Stimulated activated CD4-positive, alpha-beta T cell treated with anti-CD3 and anti-CD28 coated beads, TNF-alpha, amount 100 ng/mL, for 48 hours (primary cell): ENCODE measurements around the gene NCKAP5L.
"Not testable (repeated sequence)": the region's sequence is repeated elsewhere in the genome, so short reads cannot be mapped to it uniquely, and the experiment has no call there.

Source experiments
- DNase-seq, 3 donors: peaks; one replicate each; pipeline ENCODE4 v3.0.0-alpha.2; 2020; ENCODE audit warnings: low read depth in 3 of 3

The NCKAP5L gene, protein sequence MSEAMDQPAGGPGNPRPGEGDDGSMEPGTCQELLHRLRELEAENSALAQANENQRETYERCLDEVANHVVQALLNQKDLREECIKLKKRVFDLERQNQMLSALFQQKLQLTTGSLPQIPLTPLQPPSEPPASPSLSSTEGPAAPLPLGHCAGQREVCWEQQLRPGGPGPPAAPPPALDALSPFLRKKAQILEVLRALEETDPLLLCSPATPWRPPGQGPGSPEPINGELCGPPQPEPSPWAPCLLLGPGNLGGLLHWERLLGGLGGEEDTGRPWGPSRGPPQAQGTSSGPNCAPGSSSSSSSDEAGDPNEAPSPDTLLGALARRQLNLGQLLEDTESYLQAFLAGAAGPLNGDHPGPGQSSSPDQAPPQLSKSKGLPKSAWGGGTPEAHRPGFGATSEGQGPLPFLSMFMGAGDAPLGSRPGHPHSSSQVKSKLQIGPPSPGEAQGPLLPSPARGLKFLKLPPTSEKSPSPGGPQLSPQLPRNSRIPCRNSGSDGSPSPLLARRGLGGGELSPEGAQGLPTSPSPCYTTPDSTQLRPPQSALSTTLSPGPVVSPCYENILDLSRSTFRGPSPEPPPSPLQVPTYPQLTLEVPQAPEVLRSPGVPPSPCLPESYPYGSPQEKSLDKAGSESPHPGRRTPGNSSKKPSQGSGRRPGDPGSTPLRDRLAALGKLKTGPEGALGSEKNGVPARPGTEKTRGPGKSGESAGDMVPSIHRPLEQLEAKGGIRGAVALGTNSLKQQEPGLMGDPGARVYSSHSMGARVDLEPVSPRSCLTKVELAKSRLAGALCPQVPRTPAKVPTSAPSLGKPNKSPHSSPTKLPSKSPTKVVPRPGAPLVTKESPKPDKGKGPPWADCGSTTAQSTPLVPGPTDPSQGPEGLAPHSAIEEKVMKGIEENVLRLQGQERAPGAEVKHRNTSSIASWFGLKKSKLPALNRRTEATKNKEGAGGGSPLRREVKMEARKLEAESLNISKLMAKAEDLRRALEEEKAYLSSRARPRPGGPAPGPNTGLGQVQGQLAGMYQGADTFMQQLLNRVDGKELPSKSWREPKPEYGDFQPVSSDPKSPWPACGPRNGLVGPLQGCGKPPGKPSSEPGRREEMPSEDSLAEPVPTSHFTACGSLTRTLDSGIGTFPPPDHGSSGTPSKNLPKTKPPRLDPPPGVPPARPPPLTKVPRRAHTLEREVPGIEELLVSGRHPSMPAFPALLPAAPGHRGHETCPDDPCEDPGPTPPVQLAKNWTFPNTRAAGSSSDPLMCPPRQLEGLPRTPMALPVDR (N-terminal part only)

DNA sequence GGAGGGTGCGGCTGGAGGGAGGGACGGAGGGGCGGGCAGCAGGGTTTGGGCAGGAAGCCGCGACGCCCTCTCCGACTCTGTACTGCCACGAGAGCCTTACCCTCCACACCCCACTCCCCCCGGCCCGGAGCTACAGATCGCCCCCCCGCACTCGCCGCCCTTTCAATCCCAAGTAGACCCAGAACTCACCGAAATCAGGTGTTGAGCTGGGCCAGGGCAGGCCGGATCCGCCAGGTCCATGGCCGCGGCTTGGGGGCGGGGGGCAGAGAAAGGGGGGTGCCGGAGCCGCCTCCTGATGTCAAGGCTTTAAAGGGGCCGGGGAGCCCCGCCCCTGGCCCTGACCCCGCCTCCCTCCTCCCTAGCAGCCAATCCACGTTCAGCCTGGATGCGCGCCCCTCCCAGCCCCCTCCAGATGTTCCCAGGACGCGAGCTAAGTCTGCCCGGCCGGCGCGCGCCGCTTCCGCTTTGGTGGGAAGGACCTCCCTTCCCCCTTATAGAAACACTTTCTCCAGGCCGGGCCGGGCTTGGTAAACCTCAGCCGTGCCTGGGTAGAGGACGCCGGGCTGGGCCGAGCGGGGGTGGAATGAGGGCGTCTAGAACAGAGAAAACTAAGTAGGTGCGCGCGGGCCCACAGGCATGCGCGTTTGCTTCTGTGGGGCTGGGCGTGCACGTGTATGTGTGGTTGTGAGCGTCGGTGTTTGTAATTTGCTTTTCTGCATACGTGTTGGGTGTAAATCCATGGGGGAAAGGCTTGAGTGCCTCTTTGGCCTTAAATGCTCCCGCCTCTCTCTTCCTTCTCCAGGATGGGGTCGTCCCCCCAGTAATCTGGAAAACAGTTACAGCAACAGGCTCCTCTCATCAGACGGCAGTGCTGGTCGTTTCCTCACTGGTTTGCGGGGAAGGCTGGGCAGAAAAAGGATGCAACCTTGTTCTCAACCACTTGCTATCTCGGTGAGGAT lies at the start of gene NCKAP5L:
NCKAP5L (minus strand) TSS at position 281 of the 959 bp plus-strand sequence. CDS start 24,369 bp downstream, outside the sequence.
- peak; percentile 86 to 92 (median 89) for DNase-seq

DNA sequence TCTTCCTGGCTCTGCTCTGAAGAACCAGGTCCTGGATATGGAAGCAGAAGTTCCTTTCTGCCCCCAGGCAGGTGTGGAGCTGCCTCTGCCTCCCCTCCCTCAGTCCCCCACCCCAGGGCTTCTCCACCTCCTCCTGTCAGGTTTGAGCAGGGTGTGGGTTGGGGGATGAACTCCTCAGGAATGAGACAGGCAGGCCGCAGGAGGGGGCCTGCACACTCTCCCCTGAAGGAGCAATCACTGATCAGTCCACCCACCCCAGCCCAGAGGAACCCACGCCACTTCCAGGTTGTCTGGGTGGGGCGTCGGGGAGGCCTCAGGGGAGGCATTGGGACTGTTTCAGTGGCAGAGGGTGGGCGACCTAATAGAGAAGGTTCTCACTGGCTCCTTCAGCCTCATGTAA lies 48.9 kb upstream of the NCKAP5L start:
- no peak for DNase-seq

DNA sequence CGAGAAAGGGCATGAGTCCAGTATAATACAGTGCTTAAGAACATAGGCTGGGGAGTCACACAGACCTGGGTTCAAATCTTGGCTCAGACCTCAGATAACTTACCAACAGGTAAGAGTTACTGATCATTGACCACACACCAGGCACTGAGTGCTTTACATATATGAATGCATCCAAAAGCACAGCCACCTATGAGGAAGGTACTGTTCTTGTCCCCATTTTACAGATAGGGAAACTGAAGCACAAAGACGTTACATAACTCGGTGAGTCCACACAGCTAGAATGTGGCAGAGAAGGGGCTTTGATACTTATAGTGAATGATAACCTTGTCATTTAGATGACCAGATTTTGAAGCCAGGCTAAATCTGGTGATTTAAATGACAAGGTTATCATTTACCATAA lies 47.9 kb upstream of the NCKAP5L start:
- no peak for DNase-seq

DNA sequence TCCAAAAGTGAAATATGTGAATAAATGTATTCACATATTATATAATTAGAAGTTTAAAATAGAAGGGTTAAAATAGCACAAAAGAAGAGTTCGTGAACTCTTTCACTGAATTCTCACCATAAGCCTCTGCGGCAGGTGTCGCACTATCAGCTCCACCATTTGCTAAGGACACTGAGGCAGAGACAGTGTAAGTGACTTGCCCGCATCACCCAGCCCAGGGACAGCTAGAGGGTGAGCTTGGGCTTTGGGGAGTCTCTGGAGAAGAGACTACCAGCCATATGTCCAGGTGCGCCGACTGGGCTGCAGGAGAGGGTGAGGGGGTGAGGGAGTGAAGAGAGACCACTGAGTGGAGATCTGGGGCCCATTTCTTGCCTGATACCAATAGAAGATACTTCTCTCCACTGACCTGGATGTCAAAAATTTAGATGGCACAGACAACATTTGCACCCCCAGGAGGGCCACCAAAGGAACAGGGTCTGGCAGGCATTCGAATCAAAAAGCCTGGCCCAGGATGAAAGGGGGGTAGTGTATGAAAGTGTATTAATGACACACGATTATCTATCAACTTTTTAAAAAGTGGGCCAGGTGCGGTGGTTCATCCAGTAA lies 47.0 kb upstream of the NCKAP5L start:
- DNase-seq: no peak

DNA sequence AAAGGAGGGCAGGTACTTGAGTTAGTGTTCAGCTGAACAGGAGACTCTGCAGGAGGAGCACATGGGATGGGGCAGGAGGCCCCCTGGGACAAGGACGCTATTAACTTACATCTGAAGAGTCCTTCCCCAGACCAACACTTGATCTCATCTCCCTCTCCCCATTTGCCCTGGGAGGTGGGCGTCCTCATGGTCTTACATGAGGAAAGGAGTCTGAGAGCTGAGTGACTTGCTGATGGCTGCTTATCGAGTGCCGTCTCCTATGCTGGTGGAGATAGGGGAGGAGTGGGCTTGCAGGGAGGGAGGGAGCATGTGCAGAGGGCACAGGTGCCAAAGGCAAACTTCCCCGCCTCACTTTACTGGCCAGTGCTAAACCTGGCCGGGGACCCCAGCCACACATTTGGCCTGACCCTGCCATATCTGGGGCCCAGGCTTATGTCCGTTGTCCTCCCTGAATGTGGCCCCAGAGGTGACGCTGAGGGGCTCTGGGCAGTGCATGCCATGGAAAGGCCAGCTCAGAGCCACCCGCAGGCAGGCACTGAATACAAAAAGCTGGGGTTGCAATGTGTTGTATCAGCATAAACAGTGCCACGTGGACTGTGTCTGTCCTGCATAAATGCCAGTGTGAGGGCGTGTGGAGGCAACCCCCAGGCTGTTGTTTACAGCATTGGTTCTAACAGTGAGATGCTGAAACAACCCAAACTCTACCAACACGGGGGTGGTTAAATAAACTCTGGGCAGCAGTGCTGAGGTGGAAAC lies 46.1 kb upstream of the NCKAP5L start:
- no peak for DNase-seq

DNA sequence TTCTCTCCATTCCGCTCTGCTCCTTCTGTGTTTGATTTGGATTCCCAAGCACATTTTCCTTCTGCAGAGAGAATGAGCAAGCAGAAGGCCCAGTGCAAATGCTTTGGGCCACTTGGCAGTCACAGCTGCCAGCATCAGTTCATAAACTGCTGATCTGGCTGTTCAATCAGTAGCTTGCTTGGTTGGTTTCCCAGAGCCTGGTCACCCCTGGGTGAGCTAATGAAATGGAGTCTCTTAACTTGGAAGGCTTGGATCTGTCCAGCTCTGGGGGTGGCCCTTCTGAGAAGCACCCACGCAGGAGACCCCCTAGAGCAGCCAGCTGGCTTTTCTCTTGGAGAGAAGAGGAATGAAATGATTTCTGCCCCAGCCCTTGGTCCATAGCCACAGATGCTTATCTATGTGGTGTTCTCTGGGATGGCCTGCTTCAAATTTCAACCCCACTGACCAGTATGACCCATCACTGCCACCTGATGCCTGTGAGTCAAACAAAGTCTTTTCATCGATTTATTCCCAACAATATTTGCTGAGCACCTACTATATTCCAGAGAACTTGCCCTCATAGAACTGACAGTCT lies 45.2 kb upstream of the NCKAP5L start:
- no peak for DNase-seq

DNA sequence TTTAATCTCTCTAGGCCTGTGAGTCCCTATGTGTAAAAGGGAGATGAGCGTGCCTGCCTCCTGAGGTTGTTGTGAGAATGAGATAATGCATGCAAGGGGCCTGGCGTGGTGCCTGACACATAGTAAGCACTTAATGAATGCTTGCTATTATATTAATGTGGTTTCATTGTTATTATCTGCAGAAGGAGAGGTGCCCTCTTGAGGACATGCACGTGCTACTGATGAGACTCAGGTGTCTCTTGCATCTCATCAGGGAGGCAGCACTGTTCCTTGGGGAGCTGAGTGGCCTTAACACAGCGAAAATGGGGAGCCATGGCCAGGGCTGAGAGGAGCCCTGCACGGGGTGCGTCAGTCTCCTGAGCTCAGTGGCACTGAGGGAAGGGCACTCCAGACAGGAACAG lies 44.6 kb upstream of the NCKAP5L start:
- no peak for DNase-seq

DNA sequence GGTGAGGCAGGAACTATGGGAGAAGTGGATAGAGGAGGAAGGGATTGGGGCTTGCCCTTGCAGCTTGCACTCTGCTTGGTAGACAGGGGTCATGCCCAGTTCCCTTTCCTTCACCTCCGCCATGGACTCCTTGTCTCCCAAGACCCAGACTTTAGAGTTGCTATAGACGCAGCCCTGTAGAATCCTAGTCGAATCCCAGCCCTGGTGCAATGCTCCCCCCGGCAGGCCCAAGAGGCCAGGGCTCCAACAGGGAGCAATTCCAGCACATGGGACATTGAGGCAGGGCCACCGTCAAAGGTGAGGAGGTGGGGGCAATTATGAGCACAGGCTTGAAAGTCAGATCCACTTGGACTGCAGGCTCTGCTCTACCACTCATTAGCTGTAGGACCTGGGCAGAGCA lies 44.2 kb upstream of the NCKAP5L start:
- DNase-seq: no peak

DNA sequence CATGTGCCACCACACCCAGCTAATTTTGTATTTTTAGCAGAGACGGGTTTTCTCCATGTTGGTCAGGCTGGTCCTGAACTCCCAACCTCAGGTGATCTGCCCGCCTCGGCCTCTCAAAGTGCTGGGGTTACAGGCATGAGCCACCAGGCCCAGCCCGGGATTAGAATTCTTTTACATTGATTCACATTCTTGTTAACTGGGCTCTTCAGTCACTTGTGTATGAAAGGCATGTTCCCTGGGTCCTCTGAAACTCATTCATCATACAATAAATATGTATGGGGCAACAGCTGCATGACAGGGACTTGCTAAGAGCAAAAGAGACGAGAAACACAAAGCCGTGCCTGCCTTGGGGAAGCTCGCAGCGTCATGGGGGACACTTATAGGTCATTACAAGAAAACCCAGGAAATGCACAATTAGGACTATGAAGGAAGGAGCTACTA lies 43.6 kb upstream of the NCKAP5L start:
- not testable (repeated sequence) for DNase-seq

DNA sequence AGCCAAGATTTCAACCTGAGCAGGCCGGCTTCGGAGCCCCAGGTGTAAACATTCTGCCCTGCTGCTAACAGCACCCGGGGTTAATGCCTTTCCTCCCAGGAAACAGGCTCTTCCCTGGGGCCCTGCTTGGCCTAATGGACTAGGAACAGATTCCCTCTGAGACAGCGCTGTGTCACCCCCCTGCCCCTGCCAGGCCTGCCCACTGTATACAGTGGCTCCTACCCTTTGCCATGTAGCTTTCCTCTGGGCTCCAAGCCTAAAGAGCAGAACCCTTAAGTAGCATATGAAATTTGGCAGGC lies 43.0 kb upstream of the NCKAP5L start:
- DNase-seq: no peak

DNA sequence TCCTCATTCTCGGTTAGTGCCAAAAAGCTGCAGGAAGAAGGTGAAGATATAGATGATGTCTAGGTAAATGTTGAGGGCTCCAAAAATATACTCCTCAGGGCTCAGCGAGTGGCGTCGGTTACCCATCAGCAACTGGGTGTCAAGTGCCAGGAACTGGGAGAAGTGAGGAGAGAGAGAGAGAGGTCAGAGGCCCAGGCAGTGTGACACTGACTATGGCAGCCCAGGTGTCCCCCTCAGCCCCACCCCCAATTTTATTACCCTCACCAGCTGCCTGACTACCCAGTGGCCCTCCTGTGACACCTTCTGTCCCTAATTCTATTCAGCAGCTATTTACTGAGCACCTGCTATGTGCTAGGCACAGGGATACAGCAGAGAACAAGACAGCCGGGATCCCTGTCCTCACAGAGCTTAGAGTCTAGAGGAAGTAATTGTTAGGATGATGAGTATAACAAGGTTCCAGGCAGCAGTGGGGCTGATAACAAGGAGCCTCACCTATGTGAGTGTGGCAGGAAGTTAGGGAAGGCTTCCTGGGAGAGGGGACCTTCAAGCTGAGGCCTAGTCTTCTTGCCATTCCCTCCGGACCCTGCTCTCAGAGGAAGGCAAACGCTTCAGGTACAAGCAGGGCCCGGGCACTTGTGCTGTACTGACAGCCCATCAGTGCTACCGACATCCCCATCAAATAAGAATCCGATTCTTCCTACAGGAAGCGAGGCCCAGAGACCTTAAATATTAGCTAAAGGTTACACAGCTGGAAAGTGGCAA lies 42.5 kb upstream of the NCKAP5L start:
- DNase-seq: no peak

DNA sequence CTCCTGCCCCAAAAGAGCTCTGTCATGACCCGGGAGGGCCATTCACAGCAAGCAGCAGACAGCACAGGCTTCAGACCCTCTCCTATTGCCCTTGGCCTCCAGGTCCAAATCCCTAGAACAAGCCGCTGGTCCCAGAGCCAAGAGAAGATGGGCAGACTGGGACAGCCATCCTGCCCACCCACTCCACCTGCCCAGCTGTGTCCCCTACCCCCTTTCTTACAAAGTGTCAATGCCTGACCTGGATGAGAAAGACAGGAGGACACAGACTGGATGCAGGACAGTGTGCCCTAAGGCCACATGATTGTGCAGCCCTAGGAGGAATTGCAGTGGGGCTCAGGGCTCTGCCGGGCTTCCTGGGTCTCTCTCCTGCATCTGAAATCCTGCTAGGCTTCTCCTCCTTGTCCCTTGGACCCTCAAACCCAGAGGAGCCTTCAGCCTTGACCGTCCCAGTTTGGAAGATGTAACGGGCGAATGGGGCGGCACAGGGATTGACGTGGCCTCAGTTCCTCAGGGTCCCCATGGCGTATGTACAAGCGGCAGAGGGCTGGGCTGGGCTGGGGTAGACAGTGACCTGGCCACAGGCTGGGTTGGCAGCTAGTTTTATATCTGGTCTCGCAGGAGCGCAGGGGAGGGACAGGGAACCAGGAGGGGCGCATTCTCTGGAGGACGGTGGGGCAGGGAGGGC lies 41.7 kb upstream of the NCKAP5L start:
- no peak for DNase-seq

DNA sequence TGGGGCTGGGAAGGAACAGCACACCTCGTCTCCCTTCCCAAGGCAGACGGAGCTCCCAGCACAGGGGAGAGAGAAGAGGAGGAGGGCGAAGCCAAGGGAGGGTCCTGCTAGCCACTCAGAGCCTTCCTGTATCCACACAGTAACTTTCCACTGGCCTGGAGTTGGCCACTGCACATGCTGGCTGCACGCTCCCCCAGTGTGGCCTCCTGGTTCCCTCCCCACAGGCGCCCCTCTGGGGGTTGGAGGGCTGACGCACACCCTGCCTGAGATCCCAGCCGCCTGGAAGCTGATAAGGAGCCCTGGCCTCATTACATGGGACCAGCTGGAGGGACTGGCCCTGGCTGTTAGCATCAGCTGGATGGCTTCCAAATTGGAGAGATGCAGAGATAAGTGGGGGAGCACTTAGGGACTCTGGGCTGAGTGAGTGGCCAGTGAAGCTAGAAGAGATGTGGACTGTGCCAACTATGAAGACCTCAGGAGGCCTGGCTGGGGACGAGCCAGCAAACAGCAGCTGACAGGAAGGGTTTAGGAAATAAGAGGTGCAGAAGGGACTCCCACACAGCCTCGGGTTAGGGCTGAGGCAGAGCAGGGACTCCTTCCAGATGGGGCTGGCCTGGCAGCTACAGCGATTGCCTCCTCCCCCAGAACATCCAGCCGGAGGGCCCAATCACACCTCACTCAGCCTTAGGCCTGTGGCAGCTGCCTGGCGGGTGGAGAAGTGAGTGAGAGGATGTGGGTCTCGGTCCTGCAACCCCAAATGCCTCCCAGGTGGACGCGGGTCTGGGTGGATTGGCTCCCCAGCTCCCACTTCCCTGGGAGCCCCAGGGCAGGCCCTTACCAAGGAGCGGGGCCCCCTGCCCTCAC lies 41.0 kb upstream of the NCKAP5L start:
- DNase-seq: no peak

DNA sequence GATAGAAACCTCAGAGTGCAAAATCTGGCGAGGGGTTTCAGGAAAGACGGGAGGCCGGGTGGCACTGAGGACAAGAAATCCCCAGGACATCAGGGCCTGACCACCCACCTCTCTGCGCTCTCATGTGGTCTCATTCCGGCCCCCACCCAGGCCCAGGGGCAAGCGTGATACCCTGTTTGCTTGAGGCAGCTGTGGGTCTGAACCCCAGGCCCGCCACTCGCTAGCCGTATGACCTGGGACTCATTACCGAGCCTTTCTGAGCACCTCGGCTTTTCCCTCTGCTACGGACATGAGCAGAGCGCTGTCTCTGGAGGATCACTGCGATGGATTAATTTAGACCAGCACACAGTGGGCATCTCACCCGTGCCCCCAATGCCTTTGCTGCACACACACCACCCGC lies 40.2 kb upstream of the NCKAP5L start:
- no peak for DNase-seq

DNA sequence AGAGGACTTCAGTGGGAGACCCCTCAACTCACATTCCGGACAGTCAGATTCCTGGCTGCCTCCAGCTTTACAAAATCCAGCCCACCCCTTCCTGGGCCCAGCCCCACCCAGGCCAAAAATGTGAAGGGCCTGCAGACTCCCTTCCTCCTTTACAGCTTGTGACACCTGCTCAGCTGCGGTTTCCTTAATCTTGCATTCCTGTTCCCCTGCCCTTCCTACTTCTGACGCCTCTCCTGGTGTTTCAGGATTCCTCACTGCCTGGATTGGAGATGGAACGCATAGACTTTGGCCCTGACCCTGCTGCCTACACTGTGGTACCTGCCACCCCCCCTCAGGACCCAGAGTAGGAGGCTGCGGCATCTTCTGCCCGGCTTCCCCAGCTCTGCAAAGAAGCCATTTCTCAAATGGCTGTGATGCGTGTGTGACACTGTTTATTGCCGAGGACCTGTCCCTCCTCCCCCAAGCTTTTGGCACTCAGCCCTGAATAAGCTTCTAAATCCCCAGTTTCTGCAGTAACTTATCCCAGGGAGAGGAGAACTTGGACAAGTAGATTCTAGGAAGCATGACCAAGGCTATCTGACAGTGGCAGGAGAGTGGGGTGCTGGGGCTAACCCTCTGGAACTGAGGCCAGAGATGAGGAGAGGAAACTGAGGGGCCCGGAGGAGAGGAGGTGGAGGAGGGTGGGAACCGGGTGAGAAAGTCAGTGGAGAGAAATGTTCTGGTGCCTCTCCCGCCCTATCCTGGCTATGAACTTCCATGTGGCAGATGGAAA lies 39.5 kb upstream of the NCKAP5L start:
- no peak for DNase-seq

DNA sequence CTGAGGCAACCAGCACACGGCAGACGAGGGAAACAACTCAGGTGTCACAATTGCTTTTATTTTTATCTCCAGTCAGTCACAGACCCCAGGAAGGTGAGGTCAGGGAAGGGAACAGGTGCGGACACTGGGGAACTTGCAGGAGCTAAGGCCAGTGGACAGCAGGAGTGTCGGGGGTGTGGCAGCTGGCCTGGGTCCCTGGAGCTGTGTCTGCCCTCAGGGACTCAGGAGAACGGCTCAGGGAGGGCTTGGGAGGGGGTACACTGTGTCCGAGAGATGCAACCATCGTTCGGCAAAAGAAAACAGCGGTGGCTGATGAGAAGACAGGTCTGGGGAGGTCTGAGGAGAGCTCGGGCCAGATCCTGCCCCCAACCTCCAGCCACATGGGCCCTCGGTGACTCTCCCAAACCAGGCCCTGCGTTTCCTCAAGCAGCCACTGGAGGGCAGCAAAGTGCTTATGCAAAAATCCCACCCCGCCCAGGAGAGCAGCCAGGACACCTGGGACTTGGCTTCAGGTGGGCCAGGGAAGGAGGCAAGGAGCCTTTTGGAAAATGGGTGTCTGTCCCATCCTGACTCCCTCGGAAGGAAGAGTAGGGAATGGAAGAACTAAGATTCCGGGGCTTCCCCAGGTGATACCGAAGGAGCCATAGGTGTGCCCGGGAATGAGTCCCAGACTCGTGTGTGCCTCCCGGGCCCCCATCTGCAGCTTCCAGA lies 38.8 kb upstream of the NCKAP5L start:
- DNase-seq: peak; percentile 45 to 64 (median 56)
